Measurements from ENCODE around the gene IGF2.

IGF2 gene

DNA sequence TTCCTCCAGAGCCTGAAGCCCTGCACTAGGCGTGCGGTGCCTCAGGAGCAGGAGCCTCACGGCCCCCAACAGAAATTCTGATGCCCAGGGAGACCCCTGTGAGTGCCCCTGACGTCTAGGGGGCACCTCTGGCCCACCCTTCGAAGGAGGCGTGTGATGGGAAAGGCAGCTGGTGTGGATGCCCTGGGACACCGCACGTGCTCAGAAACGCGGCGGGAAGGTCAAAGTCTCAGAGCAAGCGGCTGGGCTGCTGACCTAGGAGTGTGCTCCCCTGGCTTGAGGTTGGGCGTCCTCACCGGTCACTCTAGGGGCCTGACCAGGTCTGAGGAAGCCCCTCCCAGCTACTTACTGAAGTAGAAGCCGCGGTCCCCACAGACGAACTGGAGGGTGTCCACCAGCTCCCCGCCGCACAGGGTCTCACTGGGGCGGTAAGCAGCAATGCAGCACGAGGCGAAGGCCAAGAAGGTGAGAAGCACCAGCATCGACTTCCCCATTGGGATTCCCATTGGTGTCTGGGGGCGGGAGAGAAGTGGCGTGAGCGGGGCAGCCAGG is 4.1 kb downstream of the IGF2 start:
- no peak overlapping the region for H3K27ac ChIP-seq (ENCODE audit: low read depth, low read length)
- H3K27me3 ChIP-seq (ENCODE audit: control insufficient read depth, insufficient read depth, low read length), result peaks cover 72% of the 10 kb centered on the region
- no peaks in the 10 kb centered on the region for H3K36me3 ChIP-seq (ENCODE audit: control insufficient read depth, insufficient read depth, low read length)
- H3K9me3 ChIP-seq (ENCODE audit: control insufficient read depth, insufficient read depth, low read length), result no peaks in the 10 kb centered on the region
- no peak overlapping the region for H3K9ac ChIP-seq (ENCODE audit: low read depth, low read length)
- H3K4me3 ChIP-seq (ENCODE audit: low read depth, low read length), result no peak overlapping the region
- no peaks in the 10 kb centered on the region for H3K4me1 ChIP-seq (ENCODE audit: control insufficient read depth, insufficient read depth, low read length)

DNA sequence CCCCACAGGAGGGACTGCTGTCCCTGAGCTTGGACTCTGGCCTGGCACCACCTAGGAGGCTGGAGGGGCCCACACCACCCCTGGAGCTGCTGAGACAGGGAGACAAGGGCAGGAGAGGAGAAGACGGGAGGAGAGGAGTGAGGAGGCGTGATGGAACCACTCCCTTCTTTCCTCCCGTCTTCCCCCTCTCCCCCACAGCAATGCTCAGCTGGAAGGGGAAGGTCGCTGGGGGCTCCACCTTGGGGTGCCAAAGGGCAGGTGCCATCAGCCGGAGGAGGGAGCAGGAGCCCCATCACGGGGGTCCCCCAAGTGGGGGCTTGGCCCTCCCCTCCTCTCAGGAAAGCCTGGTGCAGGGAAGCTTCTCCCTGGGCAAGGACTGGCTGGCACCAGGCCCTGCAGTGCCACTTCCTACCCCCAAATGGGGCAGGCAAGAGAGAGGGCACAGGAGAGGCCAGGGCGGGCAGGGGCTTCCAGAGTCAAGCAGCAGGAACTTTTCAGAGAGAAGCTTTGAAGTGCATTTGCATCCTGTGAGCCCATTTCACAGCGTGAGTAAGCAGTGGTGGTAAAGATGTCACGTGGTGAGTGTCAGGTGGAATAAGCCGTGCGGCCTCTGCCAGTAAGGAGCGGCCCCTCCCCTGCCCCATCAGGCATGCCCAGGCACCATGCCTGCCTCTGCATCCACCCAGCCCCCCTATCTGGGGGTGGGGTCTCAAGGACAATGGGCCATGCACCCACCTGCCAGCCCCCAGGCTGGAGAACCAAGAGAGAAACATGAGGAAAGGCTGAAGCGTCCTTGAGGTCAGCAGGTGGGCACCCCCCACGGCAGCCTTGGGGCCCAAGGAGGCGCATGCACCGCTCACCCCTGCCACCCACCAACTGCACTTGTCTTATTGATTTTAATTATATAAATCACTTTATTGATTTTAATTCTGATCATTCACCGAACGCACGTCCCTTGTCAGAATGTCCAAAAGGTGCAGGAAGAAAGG is 4.9 kb downstream of the IGF2 start:
- no peak overlapping the region for H3K27ac ChIP-seq (ENCODE audit: low read depth, low read length)
- H3K27me3 ChIP-seq (ENCODE audit: control insufficient read depth, insufficient read depth, low read length), result peaks cover 65% of the 10 kb centered on the region
- H3K9me3 ChIP-seq (ENCODE audit: control insufficient read depth, insufficient read depth, low read length), result no peaks in the 10 kb centered on the region
- no peaks in the 10 kb centered on the region for H3K4me1 ChIP-seq (ENCODE audit: control insufficient read depth, insufficient read depth, low read length)
- no peak overlapping the region for H3K4me3 ChIP-seq (ENCODE audit: low read depth, low read length)
- no peak overlapping the region for H3K9ac ChIP-seq (ENCODE audit: low read depth, low read length)
- no peaks in the 10 kb centered on the region for H3K36me3 ChIP-seq (ENCODE audit: control insufficient read depth, insufficient read depth, low read length)

DNA sequence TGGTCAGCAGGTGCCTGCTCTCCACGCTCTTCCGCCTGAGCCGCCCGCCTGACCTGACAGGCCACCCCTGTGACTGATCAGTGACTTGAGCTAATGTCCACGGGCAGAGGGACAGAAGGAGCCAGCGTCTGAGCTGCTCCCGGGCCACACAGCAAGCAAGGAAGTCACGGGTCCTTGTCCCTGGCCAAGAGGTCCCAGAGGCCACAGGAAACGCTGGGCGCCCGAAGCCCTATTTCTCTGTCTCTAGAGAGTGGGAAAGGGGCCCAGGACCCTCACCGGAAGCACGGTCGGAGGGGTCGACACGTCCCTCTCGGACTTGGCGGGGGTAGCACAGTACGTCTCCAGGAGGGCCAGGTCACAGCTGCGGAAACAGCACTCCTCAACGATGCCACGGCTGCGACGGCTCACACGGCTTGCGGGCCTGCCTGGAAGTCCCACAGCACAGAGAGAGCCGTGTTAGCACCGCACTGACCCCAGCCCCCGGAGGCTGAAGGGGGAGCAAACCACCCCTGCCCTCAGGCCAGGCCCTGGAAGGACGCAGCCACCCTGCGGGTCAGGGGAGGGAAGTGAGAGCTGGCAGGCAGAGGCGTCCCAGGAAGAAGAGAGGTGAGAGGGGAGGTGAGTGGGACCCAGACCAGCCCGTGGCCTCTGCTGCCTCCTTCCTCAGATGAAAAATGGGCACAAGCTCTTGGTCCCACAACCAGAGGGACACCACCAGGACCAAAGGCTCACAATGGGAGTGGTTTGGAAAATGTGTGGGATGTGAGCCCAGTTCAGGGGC is 5.8 kb downstream of the IGF2 start:
- H3K9ac ChIP-seq (ENCODE audit: low read depth, low read length), result no peak overlapping the region
- H3K36me3 ChIP-seq (ENCODE audit: control insufficient read depth, insufficient read depth, low read length), result no peaks in the 10 kb centered on the region
- H3K9me3 ChIP-seq (ENCODE audit: control insufficient read depth, insufficient read depth, low read length), result no peaks in the 10 kb centered on the region
- no peak overlapping the region for H3K27ac ChIP-seq (ENCODE audit: low read depth, low read length)
- H3K4me3 ChIP-seq (ENCODE audit: low read depth, low read length), result no peak overlapping the region
- peaks cover 57% of the 10 kb centered on the region for H3K27me3 ChIP-seq (ENCODE audit: control insufficient read depth, insufficient read depth, low read length)
- H3K4me1 ChIP-seq (ENCODE audit: control insufficient read depth, insufficient read depth, low read length), result no peaks in the 10 kb centered on the region

DNA sequence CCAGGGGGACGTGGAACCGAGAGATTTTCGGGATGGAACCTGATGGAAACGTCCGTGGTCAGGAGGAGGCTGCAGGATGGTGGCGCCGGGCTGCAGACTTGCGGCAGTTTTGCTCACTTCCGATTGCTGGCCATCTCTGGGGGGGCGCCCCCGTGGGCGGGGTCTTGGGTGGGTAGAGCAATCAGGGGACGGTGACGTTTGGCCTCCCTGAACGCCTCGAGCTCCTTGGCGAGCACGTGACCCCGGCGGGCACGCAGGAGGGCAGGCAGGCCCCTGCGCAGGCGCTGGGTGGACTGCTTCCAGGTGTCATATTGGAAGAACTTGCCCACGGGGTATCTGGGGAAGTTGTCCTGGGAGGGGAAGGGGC is 6.3 kb downstream of the IGF2 start:
- peaks cover 51% of the 10 kb centered on the region for H3K27me3 ChIP-seq (ENCODE audit: control insufficient read depth, insufficient read depth, low read length)
- no peaks in the 10 kb centered on the region for H3K9me3 ChIP-seq (ENCODE audit: control insufficient read depth, insufficient read depth, low read length)
- H3K9ac ChIP-seq (ENCODE audit: low read depth, low read length), result no peak overlapping the region
- no peaks in the 10 kb centered on the region for H3K4me1 ChIP-seq (ENCODE audit: control insufficient read depth, insufficient read depth, low read length)
- H3K27ac ChIP-seq (ENCODE audit: low read depth, low read length), result no peak overlapping the region
- H3K36me3 ChIP-seq (ENCODE audit: control insufficient read depth, insufficient read depth, low read length), result no peaks in the 10 kb centered on the region
- no peak overlapping the region for H3K4me3 ChIP-seq (ENCODE audit: low read depth, low read length)

DNA sequence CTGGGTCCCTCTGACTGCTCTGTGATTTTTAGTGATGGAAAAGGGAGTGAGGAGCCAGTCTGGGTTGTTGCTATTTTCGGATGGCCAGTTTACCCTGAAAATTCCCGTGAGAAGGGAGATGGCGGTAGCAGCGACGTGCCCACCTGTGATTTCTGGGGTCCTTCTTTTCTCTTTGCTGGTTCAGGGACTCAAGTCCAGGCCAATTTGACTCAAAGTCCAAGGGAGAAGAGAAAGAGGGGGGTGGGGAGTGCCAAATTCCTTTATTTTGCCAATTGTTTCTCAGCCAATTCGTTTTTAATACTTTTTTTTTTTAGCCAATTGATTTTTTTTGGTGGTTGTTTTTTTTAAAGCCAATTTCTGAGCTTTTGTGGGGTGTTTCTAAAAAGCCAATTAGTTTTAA is 6.9 kb downstream of the IGF2 start:
- Histone ChIP-seq H3K36me3 (ENCODE audit: control insufficient read depth, insufficient read depth, low read length) (no peaks in the 10 kb centered on the region), H3K27me3 (ENCODE audit: control insufficient read depth, insufficient read depth, low read length) (peaks cover 45% of the 10 kb centered on the region), H3K9ac (ENCODE audit: low read depth, low read length) (no peak overlapping the region), H3K4me3 (ENCODE audit: low read depth, low read length) (no peak overlapping the region), H3K27ac (ENCODE audit: low read depth, low read length) (no peak overlapping the region), H3K4me1 (ENCODE audit: control insufficient read depth, insufficient read depth, low read length) (no peaks in the 10 kb centered on the region), H3K9me3 (ENCODE audit: control insufficient read depth, insufficient read depth, low read length) (no peaks in the 10 kb centered on the region)

DNA sequence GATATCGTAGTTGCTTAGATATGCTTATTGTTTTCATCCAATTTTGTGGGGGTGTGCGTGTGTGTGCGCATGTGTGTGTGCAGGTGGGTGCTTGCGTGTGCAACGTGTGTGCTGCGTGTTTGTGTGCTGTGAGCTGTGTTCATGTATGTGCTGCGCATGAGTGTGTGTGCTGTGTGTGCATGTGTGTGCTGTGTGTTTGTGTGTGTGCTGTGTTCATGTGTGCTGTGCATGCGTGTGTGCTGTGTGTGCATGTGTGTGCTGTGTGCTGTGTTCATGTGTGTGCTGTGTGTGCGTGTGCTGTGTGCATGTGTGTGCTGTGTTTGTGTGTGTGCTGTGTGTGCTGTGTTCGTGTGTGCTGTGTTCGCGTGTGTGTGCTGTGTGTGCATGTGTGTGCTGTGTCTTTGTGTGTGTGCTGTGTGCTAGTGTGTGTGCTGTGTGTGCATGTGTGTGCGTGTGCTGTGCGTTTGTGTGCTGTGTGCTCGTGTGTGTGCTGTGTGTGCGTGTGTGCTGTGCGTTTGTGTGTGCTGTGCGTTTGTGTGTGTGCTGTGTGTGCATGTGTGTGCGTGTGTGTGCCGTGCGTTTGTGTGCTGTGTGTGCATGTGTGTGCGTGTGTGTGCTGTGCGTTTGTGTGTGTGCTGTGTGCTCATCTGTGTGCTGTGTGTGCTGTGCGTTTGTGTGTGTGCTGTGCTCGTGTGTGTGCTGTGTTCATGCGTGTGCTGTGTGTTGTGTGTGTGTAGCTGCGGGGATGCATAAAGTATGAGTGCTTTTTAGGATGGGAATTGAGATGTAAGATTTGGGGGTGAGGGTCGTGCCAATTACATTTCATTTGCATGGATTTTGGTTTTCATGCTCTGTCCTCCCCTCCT is 7.6 kb downstream of the IGF2 start:
- Histone ChIP-seq H3K27me3 (ENCODE audit: control insufficient read depth, insufficient read depth, low read length) (peaks cover 39% of the 10 kb centered on the region), H3K4me3 (ENCODE audit: low read depth, low read length) (no peak overlapping the region), H3K9me3 (ENCODE audit: control insufficient read depth, insufficient read depth, low read length) (no peaks in the 10 kb centered on the region), H3K4me1 (ENCODE audit: control insufficient read depth, insufficient read depth, low read length) (no peaks in the 10 kb centered on the region), H3K36me3 (ENCODE audit: control insufficient read depth, insufficient read depth, low read length) (no peaks in the 10 kb centered on the region), H3K27ac (ENCODE audit: low read depth, low read length) (no peak overlapping the region), H3K9ac (ENCODE audit: low read depth, low read length) (no peak overlapping the region)

DNA sequence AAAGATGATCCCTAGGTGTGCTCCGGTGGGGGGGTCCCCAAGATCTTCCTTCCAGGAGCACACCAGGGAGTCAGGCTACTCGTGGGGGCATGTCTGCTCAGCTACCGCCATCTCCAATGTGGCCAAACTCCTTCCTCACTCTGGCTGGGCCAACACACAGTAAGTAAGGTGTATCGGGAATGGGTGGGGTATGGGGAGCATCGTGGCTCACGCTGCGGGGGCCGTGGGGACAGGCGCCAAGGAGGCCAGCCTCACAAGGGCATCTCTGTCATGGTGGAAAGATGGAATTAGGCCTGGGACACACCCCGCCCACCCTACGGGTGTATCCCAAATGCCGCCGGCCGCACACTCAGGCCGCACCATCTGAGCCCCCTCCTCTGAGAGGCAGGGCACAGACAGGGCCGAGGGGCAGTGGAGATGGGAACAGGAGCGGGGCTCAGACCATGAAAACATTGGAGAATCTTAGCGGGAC is 8.3 kb downstream of the IGF2 start:
- H3K36me3 ChIP-seq (ENCODE audit: control insufficient read depth, insufficient read depth, low read length), result no peaks in the 10 kb centered on the region

DNA sequence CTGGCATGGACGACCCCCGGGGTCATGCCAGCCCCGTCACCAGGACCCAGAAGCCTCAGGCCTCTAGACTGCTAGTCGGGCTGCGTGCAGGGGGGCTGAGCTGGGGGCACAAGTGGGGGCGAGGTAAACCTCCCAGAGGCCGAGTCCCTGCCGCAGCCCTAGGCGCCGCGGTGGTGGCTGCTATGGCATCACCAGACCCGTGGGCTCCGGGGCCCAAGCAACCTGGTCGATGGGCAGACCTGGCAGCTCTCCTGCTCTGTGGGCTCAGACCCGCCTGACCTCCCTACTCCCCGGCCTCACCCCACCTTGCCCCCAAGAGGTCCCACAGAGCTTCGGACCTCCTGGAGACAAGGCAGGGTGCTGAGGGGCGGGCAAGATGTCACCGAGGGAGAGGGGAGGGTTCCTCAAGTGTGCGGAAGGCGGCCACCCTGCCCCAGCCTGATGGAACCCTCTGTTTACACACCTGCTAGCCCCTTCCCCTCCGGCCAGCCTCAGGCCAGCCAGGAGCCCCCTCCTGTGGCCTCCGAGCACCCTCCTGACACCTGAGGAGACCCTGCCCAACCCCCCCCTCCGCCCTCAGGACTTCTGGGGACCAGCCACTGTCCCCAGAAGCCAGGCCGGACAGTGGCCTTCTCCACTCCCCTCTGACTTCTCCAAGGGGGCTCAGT is 9.4 kb downstream of the IGF2 start:
- Histone ChIP-seq H3K27ac (ENCODE audit: low read depth, low read length) (no peak overlapping the region), H3K9me3 (ENCODE audit: control insufficient read depth, insufficient read depth, low read length) (no peaks in the 10 kb centered on the region), H3K36me3 (ENCODE audit: control insufficient read depth, insufficient read depth, low read length) (no peaks in the 10 kb centered on the region), H3K9ac (ENCODE audit: low read depth, low read length) (no peak overlapping the region), H3K4me3 (ENCODE audit: low read depth, low read length) (no peak overlapping the region), H3K27me3 (ENCODE audit: control insufficient read depth, insufficient read depth, low read length) (peaks cover 21% of the 10 kb centered on the region; the same call in 1 of the 2 replicates), H3K4me1 (ENCODE audit: control insufficient read depth, insufficient read depth, low read length) (no peaks in the 10 kb centered on the region)

More for the DNA sequence above, 8.3 kb downstream of the IGF2 start:
- H3K4me1 ChIP-seq (ENCODE audit: control insufficient read depth, insufficient read depth, low read length), result no peaks in the 10 kb centered on the region
- H3K27ac ChIP-seq (ENCODE audit: low read depth, low read length), result no peak overlapping the region
- H3K9ac ChIP-seq (ENCODE audit: low read depth, low read length), result no peak overlapping the region
- H3K27me3 ChIP-seq (ENCODE audit: control insufficient read depth, insufficient read depth, low read length), result peaks cover 32% of the 10 kb centered on the region
- H3K9me3 ChIP-seq (ENCODE audit: control insufficient read depth, insufficient read depth, low read length), result no peaks in the 10 kb centered on the region
- no peak overlapping the region for H3K4me3 ChIP-seq (ENCODE audit: low read depth, low read length)

DNA sequence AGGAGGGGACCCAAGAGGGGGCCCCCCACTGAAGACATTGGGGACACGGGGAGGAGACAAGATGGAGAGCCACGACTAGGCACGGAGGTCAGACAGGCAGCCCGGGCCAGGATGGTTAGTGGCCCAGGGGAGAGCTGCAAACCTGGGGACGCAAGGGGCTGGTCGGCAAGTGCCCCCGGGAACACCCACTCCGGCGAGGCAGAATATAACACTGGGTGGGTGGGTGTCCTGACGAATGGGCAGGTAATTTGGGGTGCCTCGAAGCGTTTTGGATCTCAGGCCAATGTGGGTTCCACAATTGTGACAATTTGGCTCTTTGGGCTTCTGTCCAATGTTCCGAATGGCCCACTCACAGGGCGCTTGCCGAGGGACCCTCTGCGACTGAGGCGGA is 9.9 kb downstream of the IGF2 start:
- H3K4me1 ChIP-seq (ENCODE audit: control insufficient read depth, insufficient read depth, low read length), result no peaks in the 10 kb centered on the region
- no peak overlapping the region for H3K4me3 ChIP-seq (ENCODE audit: low read depth, low read length)
- H3K27ac ChIP-seq (ENCODE audit: low read depth, low read length), result no peak overlapping the region
- no peaks in the 10 kb centered on the region for H3K9me3 ChIP-seq (ENCODE audit: control insufficient read depth, insufficient read depth, low read length)
- peaks cover 17% of the 10 kb centered on the region; the same call in 1 of the 2 replicates for H3K27me3 ChIP-seq (ENCODE audit: control insufficient read depth, insufficient read depth, low read length)
- no peaks in the 10 kb centered on the region for H3K36me3 ChIP-seq (ENCODE audit: control insufficient read depth, insufficient read depth, low read length)
- H3K9ac ChIP-seq (ENCODE audit: low read depth, low read length), result no peak overlapping the region
